Memory B cell (primary cell): ENCODE measurements around the gene CAB39.

Experiments used
- ATAC-seq: fragments of 150-1000 bp; cut with Tn5 transposase; 2 replicates; pipeline ENCODE4 v1.10.0; 2021; ENCODE audit warnings: low read depth, mild to moderate bottlenecking, moderate library complexity
- DNase-seq, 2 donors: peaks; one replicate each; pipeline ENCODE4 v3.0.0; 2022; ENCODE audit warnings: low spot score in 2 of 2
- H3K27ac Mint-ChIP-seq: one replicate; pipeline ENCODE4 v1.8.0; 2022; ENCODE audit warnings: mild to moderate bottlenecking, moderate library complexity, mixed read lengths
- H3K27me3 Mint-ChIP-seq: one replicate; pipeline ENCODE4 v1.8.0; 2022; ENCODE audit warnings: mixed read lengths
- H3K36me3 Mint-ChIP-seq: one replicate; pipeline ENCODE4 v1.8.0; 2022; ENCODE audit warnings: mild to moderate bottlenecking, mixed read lengths
- H3K4me1 Mint-ChIP-seq: one replicate; pipeline ENCODE4 v1.8.0; 2022; ENCODE audit warnings: mixed read lengths
- H3K4me3 Mint-ChIP-seq: one replicate; pipeline ENCODE4 v1.8.0; 2022; ENCODE audit warnings: mild to moderate bottlenecking, moderate library complexity, mixed read lengths
- H3K9me3 Mint-ChIP-seq: one replicate; pipeline ENCODE4 v1.8.0; 2022; ENCODE audit warnings: mixed read lengths

The CAB39 gene

DNA sequence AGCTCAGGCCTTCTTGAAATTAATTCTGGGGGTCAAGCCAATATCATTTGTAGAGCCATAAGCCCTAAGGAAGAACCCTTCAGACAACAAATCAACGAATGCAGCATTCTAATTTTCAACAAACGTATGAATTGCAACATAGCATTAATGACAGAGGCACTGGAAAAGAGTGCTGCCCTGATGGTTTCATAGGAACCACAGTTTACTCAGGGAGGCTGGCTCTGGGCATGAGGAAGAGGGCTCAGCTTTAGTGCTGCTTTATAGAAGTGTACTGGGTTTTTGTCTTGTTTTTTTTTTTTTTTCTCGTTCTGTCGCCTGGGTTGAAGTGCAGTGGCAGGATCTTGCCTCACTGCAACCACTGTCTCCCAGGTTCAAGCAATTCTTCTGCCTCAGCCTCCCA lies 36.1 kb upstream of the CAB39 start:
- Mint-ChIP-seq H3K27me3 (peaks cover 2% of the 10 kb centered on the region), H3K4me1 (peaks cover 6% of the 10 kb centered on the region), H3K4me3 (no peak overlapping the region), H3K9me3 (no peaks in the 10 kb centered on the region), H3K27ac (no peak overlapping the region), H3K36me3 (peaks cover 7% of the 10 kb centered on the region)
- ATAC-seq: no peak
- DNase-seq: no peak

DNA sequence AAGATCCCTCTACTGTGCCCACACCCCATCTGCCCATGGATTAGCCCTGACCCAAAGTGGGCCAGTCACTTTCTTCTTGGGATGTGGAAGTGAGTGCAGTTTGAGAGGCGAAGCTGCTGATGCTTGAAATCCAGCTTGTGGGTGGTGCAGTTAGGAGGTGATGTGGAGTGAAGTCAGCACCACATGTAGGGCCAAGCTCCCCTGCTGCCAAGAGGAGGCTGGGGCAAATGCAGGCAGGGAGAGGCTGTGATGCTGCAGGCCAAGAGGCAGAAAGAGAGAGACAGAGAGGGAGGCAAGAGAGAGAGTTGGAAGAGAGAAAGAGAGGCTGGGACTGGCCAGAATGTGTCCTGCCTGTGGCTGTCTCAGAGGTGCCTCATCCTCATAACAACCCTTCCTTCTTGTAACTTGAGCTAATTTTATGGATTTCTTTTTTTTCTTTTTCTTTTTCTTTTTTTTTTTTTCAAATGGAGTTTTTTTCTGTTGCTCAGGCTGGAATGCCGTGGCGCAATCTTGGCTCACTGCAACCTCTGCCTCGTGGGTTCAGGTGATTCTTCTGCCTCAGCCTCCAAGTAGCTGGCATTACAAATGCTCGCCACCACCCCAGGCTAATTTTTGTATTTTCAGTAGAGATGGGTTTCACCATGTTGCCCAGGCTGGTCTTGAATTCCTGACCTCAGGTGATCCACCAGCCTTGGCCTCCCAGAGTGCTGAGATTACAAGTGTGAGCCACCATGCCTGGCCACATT lies 35.3 kb upstream of the CAB39 start:
- Mint-ChIP-seq H3K27ac (no peak overlapping the region), H3K9me3 (no peaks in the 10 kb centered on the region), H3K4me1 (peaks cover 6% of the 10 kb centered on the region), H3K36me3 (peaks cover 7% of the 10 kb centered on the region), H3K27me3 (peaks cover 2% of the 10 kb centered on the region), H3K4me3 (no peak overlapping the region)
- no peak for ATAC-seq
- DNase-seq: no peak

DNA sequence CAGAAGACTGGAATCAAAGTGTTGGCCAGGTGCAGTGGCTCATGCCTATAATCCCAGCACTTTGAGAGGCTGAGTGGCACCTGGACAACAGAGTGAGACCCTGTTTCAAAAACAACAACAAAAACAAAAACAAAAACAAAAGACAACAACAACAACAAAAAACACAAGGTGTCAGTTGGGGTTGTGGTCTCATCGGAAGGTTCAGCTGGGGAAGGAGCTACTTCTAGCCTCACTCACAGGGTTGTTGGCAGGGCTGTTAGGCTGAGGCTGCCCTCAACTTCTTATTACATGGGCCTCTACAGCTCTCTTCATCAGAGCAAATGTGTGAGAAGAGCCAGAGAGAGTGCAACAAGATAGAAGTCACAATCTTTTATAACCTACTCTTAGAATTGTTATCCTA lies 34.6 kb upstream of the CAB39 start:
- ATAC-seq (no peak), DNase-seq (no peak)
- Mint-ChIP-seq H3K27ac (no peak overlapping the region), H3K9me3 (no peaks in the 10 kb centered on the region), H3K4me1 (peaks cover 6% of the 10 kb centered on the region), H3K4me3 (no peak overlapping the region), H3K36me3 (peaks cover 7% of the 10 kb centered on the region), H3K27me3 (peaks cover 2% of the 10 kb centered on the region)

DNA sequence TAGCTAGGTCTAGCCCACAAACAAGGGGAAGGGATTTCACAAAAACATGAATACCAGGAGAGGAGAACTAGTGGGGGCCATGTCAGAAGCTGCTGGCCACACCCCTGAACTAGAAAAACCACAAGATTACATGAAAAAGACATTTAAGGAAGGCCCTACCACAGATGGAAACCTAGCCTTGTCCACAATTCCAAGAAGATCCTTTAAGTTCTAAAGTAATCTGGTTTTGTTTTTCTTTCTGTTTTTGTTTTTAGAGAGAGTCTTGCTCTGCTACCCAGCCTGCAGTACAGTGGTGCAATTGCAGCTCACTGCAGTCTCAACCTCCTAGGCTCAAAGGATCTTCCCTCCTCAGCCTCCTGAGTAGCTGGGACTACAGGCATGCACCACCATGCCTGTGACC lies 34.2 kb upstream of the CAB39 start:
- Mint-ChIP-seq H3K27ac (no peak overlapping the region), H3K9me3 (no peaks in the 10 kb centered on the region), H3K4me3 (no peak overlapping the region), H3K36me3 (peaks cover 7% of the 10 kb centered on the region), H3K27me3 (peaks cover 2% of the 10 kb centered on the region), H3K4me1 (peaks cover 6% of the 10 kb centered on the region)
- no peak for DNase-seq
- ATAC-seq: no peak

DNA sequence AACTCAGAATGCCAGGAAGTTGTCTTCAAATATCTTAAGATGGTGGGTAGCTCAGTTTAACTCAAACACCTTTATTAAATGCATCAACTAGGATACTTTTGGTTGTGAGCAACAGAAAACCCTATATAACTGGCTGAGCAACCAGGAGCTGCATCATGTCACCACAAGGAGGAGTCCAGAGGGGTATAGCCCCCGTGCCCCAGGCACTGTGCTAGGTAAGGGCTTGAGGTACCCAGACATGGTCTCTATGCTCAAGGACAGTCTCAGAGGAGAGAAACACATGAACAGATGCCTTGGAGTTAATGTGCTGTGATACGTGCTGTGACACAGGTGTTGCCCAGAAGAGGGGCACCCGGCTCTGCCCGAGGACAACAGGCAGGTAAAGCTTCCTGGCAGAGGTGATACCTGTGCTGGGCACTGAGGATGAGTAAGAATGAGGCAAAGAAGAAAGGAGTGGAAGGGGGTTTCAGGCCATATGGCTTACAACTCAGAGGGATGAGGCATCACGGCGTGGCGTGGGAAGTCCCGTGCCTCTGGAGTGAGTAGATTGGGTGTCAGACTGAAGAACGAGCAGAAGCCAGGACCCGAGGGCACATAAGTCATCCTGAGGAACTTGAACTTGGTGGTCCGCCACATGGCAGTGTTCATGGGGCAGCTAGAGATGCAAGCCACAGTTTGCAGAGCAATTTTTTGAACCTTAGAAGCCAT lies 32.0 kb upstream of the CAB39 start:
- H3K4me3 Mint-ChIP-seq: no peak overlapping the region

DNA sequence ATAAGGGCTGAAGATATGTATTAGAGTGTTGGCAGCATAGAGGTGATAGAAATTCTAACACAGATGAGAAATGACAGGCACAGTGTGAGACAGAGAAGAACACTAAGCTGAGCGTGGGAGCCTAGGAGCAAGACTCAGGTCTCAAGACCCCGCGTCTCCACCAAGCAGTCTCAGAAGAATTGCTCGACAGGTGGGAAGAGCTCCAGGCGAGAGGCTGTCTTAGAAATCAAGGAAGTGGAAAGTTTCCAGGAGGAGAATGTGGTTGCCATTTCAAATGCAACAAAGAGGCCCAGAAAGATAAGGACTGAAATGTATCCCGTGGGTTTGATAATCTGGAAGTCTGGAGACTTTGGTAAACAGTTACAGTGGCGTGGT lies 31.5 kb upstream of the CAB39 start:
- no peak overlapping the region for H3K4me3 Mint-ChIP-seq
- H3K9me3 Mint-ChIP-seq: no peaks in the 10 kb centered on the region
- H3K4me1 Mint-ChIP-seq: peaks cover 6% of the 10 kb centered on the region
- peaks cover 7% of the 10 kb centered on the region for H3K36me3 Mint-ChIP-seq
- no peak for DNase-seq
- no peak for ATAC-seq
- H3K27ac Mint-ChIP-seq: no peak overlapping the region
- peaks cover 2% of the 10 kb centered on the region for H3K27me3 Mint-ChIP-seq

More for the DNA sequence above, 32.0 kb upstream of the CAB39 start:
- ATAC-seq (no peak), DNase-seq (no peak)
- peaks cover 2% of the 10 kb centered on the region for H3K27me3 Mint-ChIP-seq
- peaks cover 7% of the 10 kb centered on the region for H3K36me3 Mint-ChIP-seq
- H3K4me1 Mint-ChIP-seq: peaks cover 6% of the 10 kb centered on the region
- H3K27ac Mint-ChIP-seq: no peak overlapping the region
- H3K9me3 Mint-ChIP-seq: no peaks in the 10 kb centered on the region

DNA sequence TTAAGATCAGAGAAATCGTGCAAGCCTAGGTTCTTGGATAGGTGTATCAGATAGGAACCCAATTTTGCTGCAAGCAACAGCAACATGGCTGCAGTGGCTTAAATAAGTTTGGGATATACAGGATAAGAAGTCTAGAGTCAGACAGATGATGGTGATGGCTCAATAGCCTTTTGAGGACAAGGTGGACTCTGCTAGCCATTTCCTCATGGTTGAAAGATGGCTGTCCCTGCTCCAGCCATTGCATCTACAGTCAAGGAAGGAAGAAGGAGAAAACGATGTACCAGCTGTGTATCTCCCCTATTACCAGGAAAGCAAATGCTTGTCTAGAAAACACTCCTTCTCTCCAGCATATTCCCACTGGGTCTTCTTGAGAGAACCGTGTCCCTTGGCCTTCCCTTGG lies 30.1 kb upstream of the CAB39 start:
- peaks cover 3% of the 10 kb centered on the region for H3K27me3 Mint-ChIP-seq
- peaks cover 4% of the 10 kb centered on the region for H3K4me1 Mint-ChIP-seq
- DNase-seq (no peak), ATAC-seq (no peak)
- H3K36me3 Mint-ChIP-seq: peaks cover 4% of the 10 kb centered on the region
- H3K9me3 Mint-ChIP-seq: no peaks in the 10 kb centered on the region
- no peak overlapping the region for H3K4me3 Mint-ChIP-seq
- no peak overlapping the region for H3K27ac Mint-ChIP-seq

DNA sequence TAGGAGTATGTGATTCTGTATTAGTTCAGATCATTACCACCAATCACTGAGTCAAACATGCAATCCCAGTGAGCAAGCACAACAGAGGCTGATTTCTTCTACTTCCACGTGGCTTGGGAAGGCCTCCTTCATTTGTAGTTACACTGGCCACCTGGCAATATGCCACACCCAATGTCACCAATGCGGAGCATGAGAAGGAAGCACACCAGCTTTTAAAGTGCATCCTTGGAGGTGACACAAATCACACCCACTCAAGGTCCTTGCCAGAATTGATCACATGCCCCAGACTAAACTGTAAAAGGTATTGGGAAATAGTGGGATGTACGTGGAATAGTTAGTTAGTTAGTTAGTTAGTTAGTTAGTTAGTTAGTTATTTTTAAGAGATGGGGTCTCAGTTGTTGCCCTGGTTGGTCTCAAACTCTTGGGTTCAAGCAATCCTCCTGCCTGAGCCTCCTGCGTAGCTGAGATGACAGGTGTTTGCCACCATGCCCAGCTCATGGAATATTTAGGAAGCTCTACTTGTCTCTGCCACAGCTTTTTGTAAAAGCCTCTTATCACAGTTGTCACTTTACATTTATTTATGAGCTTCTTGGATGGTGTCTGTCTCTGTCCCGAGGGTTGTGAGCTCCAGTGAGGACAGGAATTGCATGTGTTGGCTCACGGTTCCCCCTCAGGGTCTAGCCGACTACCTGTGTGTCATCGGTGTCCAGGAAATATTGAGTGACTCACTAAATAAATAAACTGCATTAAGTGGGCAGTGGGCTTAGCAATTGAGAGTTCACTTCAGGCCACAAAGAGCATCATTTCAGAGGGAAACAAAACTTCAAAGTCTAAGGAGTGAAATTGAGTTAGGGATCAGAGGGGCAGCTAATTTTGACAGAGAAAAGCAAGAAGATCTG lies 28.1 kb upstream of the CAB39 start:
- peaks cover 3% of the 10 kb centered on the region for H3K27me3 Mint-ChIP-seq
- H3K27ac Mint-ChIP-seq: no peak overlapping the region
- H3K9me3 Mint-ChIP-seq: no peaks in the 10 kb centered on the region
- no peak overlapping the region for H3K4me3 Mint-ChIP-seq
- ATAC-seq: no peak
- H3K36me3 Mint-ChIP-seq: no peaks in the 10 kb centered on the region
- H3K4me1 Mint-ChIP-seq: peaks cover 4% of the 10 kb centered on the region
- no peak for DNase-seq

DNA sequence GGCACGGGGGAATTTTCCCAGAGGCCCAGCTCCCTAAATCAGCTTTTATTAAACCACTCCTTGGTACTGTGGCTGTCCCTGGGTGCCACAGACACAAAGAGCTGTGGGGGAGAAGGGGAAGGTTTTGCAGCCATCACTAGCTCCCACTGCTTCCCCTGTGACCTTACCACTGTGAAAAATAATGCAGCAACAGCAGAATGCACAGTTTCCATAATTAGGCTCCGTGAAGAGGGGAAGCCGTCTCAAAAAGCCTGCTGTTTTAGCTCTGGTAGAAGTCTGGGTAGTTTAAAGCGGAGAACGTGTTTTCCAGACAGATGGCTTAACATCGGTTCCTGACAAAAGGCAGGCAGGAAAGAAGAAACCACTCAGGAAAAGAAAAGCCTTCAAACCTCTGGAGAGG lies 27.5 kb upstream of the CAB39 start:
- H3K27ac Mint-ChIP-seq: no peak overlapping the region
- peaks cover 3% of the 10 kb centered on the region for H3K27me3 Mint-ChIP-seq
- H3K36me3 Mint-ChIP-seq: no peaks in the 10 kb centered on the region
- no peaks in the 10 kb centered on the region for H3K9me3 Mint-ChIP-seq
- H3K4me3 Mint-ChIP-seq: no peak overlapping the region
- H3K4me1 Mint-ChIP-seq: peaks cover 4% of the 10 kb centered on the region
- ATAC-seq: no peak
- DNase-seq: no peak

DNA sequence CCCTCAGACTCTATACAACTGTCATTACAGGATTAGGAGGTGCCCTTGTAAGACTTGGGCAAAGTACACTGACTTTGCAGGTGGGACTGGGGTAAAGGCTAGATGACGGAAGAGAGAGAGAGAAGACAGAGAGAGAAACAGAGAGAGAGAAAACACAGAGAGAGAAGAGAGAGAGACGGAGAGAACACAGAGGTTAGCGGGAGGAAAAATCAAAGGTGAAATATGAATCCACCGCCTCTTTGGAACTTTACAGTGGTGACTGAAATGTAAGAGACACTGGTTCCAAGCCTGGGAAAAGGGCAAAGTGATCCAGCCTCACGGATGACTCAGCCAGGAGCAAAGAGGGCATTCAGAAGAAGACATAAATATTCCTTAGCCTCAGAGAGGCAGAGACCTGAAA lies 25.1 kb upstream of the CAB39 start:
- H3K9me3 Mint-ChIP-seq: no peaks in the 10 kb centered on the region
- H3K27me3 Mint-ChIP-seq: peaks cover 1% of the 10 kb centered on the region
- no peak for DNase-seq
- ATAC-seq: no peak
- no peak overlapping the region for H3K4me3 Mint-ChIP-seq
- H3K27ac Mint-ChIP-seq: no peak overlapping the region
- no peaks in the 10 kb centered on the region for H3K36me3 Mint-ChIP-seq
- no peaks in the 10 kb centered on the region for H3K4me1 Mint-ChIP-seq

DNA sequence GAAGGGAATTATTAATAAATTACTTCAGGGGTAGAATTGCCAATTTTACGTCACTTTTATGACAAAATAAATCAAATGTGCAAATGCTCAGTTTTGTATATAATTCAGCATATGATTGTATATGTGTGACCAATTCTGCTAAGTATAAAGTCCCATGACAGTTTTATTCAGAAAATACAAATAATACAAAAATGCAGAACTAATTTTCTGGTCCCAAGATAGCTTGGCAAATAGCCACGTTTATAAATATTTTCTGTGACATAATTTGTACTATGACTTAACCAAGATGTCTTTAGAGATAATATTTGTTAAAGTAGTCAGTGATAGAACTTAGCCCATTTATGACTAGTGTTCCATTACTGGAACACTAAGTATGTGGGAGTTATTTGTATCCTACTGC lies 24.2 kb upstream of the CAB39 start:
- no peak for ATAC-seq
- H3K27ac Mint-ChIP-seq: no peak overlapping the region
- H3K9me3 Mint-ChIP-seq: no peaks in the 10 kb centered on the region
- H3K36me3 Mint-ChIP-seq: no peaks in the 10 kb centered on the region
- H3K4me3 Mint-ChIP-seq: no peak overlapping the region
- DNase-seq: no peak
- peaks cover 1% of the 10 kb centered on the region for H3K27me3 Mint-ChIP-seq
- no peaks in the 10 kb centered on the region for H3K4me1 Mint-ChIP-seq

DNA sequence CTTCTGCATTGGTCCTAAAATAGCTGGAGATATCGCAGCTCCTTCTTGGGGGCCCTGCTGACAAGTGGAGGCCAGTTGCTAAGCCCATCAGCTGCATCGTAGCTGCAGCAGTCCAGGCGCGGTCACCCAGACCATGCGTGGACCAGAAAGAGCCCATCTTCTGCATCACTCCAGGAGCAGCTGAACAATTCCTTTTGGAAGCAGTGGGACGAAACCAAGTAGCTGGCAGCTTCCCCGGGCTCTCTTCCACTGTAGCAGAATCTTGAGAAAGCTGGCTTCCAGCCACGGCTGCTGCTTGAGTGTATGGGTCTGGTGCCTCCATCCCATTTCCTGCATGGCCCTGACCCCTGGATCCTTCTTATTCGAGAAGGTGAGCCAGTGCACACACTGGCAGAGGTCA lies 22.2 kb upstream of the CAB39 start:
- H3K27ac Mint-ChIP-seq: no peak overlapping the region
- no peaks in the 10 kb centered on the region for H3K36me3 Mint-ChIP-seq
- peaks cover 1% of the 10 kb centered on the region for H3K27me3 Mint-ChIP-seq
- peaks cover 5% of the 10 kb centered on the region for H3K4me1 Mint-ChIP-seq
- H3K4me3 Mint-ChIP-seq: no peak overlapping the region
- DNase-seq: no peak
- H3K9me3 Mint-ChIP-seq: no peaks in the 10 kb centered on the region
- ATAC-seq: no peak

DNA sequence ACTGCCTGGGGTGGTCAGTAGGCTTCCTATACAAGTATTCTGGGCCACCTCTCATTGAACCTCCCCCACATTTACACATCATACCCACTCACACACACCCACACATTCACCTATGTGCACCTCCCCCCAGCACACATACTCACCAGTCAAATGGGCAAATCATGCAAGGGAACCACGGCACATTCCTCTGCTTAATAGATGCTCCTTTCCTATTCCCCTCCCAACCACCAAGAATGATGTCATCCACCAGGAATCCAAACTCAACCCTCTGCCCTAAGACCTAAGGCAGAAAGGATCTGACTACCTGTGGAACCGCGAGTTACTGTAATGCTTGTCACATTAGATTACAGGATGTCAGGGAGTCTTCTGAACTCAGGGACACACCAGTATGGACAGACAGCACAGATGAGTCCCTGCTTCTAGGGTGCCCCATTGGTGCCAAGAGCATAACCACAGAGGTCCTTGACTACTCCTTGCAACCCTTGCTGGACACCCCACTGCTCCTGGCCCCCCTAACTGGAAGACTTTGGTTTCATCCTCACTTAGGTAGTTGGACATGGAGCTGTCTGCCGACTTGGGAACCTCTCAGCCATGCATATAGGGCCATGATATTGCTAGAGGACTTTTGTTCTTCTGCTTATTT lies 21.5 kb upstream of the CAB39 start:
- no peaks in the 10 kb centered on the region for H3K36me3 Mint-ChIP-seq
- ATAC-seq (no peak), DNase-seq (no peak)
- no peak overlapping the region for H3K4me3 Mint-ChIP-seq
- no peaks in the 10 kb centered on the region for H3K9me3 Mint-ChIP-seq
- H3K4me1 Mint-ChIP-seq: peaks cover 5% of the 10 kb centered on the region
- peaks cover 1% of the 10 kb centered on the region for H3K27me3 Mint-ChIP-seq
- no peak overlapping the region for H3K27ac Mint-ChIP-seq

DNA sequence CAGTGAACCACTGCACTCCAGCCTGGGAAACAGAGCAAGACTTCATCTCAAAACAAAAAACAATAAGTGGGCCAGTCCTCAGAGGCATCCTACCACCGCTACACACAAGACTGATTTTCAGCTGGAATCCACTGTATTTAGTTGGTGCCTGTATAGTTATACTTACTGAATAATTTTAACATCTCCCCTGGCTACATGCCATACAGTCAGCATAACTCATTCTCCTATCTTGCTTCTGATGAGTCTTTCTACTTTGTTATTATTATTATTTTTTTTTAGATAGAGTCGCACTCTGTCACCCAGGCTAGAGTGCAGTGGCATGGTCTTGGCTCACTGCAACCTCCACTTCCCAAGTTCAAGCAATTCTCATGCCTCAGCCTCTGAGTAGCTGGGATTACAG lies 19.9 kb upstream of the CAB39 start:
- Mint-ChIP-seq H3K4me1 (peaks cover 5% of the 10 kb centered on the region), H3K27ac (no peak overlapping the region), H3K4me3 (no peak overlapping the region), H3K9me3 (no peaks in the 10 kb centered on the region), H3K36me3 (no peaks in the 10 kb centered on the region), H3K27me3 (no peaks in the 10 kb centered on the region)
- DNase-seq (no peak), ATAC-seq (no peak)
